Body of pancreas (tissue), 2 donors: ENCODE results near the gene ACSM3. TPM values are rescaled to one million over a fixed set of nuclear protein-coding genes. Genes with fewer than 3 reads are reported as not detected.

Source experiments
- small RNA-seq: library from RNA; depleted of rRNA; stranded (forward); fragments of <200 nt; gene quantifications from one replicate; pipeline ENCODE3, GENCODE V24; 2016
- total RNA-seq, 2 donors: library from RNA; depleted of rRNA; stranded (reverse); fragments of >200 nt; gene quantifications; one replicate each; pipeline ENCODE4 v1.1.0, GENCODE V29; 2016

ACSM3 gene
- total RNA-seq, 2 donors from 2014 or later = 65.9 to 89.2 TPM

Small RNAs within 50 kb of the gene (small RNA-seq; reads per million reads assigned to genes)
- not detected for gene RF00618
- not detected for gene RNU6-944P

Other genes starting within 250 kb of the ACSM3 start
- gene ACSM2B, start 187.6 kb upstream of the ACSM3 start, total RNA-seq = 1 to 10 TPM; 1.3 to 2.3 TPM
- 1 to 10 TPM in 1 of 2 donors, not detected in 1; 4.9 TPM for gene ACSM1, start 66.3 kb upstream of the ACSM3 start, total RNA-seq
- gene THUMPD1, start 22.2 kb upstream of the ACSM3 start, total RNA-seq = 10 to 100 TPM; 25.1 to 34.8 TPM
- 10 to 100 TPM; 13.2 to 16.3 TPM for gene ERI2, start 42.5 kb downstream of the ACSM3 start, total RNA-seq
- gene REXO5, start 42.5 kb downstream of the ACSM3 start, total RNA-seq = 1 to 10 TPM; 2.3 to 3.6 TPM
- 10 to 100 TPM in 1 of 2 donors, 1 to 10 TPM in 1; 7.5 to 14.5 TPM for gene DCUN1D3, start 136.3 kb downstream of the ACSM3 start, total RNA-seq
- gene LYRM1, start 136.8 kb downstream of the ACSM3 start, total RNA-seq = 10 to 100 TPM; 13.5 to 18.9 TPM